SK-N-SH treated with all-trans-retinoic acid at 6 μM for 48 hours (cell line): ENCODE measurements around the gene CEP63.

Source experiments
- ARNTL ChIP-seq: fragments of 450-650 bp; formaldehyde crosslinking; IDR thresholded peaks from 2 replicates; pipeline ENCODE4 v1.5.0; 2020; ENCODE audit warnings: low read depth, mild to moderate bottlenecking, moderate library complexity, borderline replicate concordance
- ESRRG ChIP-seq: fragments of 250-450 bp; sonication (Bioruptor Pico); IDR thresholded peaks from 2 replicates; pipeline ENCODE4 v1.6.1; 2021; ENCODE audit warnings: mild to moderate bottlenecking
- SNAI2 ChIP-seq: fragments of 250-450 bp; sonication (Bioruptor Pico); IDR thresholded peaks from 2 replicates; pipeline ENCODE4 v1.5.0; 2020; ENCODE audit warnings: mild to moderate bottlenecking, moderate library complexity
- TCF4 ChIP-seq: fragments of 250-450 bp; sonication (Bioruptor Pico); IDR thresholded peaks from 2 replicates; pipeline ENCODE4 v1.8.0; 2021; ENCODE audit warnings: mild to moderate bottlenecking, moderate library complexity, borderline replicate concordance
- TF ChIP-seq, protein P1 (sequence below): fragments of 250-450 bp; sonication (Bioruptor Pico); IDR thresholded peaks from 2 replicates; pipeline ENCODE4 v1.5.1; 2020; ENCODE audit warnings: low read depth, mild to moderate bottlenecking, moderate library complexity
- TF ChIP-seq, protein P2 (sequence below): fragments of 250-450 bp; sonication (Bioruptor Pico); IDR thresholded peaks from 2 replicates; pipeline ENCODE4 v1.8.0; 2020; ENCODE audit warnings: mild to moderate bottlenecking, moderate library complexity, borderline replicate concordance
- TF ChIP-seq, protein P3 (sequence below): fragments of 250-450 bp; sonication (Bioruptor Pico); IDR thresholded peaks from 2 replicates; pipeline ENCODE4 v1.8.0; 2021; ENCODE audit warnings: low read depth, mild to moderate bottlenecking, moderate library complexity, borderline replicate concordance

DNA sequence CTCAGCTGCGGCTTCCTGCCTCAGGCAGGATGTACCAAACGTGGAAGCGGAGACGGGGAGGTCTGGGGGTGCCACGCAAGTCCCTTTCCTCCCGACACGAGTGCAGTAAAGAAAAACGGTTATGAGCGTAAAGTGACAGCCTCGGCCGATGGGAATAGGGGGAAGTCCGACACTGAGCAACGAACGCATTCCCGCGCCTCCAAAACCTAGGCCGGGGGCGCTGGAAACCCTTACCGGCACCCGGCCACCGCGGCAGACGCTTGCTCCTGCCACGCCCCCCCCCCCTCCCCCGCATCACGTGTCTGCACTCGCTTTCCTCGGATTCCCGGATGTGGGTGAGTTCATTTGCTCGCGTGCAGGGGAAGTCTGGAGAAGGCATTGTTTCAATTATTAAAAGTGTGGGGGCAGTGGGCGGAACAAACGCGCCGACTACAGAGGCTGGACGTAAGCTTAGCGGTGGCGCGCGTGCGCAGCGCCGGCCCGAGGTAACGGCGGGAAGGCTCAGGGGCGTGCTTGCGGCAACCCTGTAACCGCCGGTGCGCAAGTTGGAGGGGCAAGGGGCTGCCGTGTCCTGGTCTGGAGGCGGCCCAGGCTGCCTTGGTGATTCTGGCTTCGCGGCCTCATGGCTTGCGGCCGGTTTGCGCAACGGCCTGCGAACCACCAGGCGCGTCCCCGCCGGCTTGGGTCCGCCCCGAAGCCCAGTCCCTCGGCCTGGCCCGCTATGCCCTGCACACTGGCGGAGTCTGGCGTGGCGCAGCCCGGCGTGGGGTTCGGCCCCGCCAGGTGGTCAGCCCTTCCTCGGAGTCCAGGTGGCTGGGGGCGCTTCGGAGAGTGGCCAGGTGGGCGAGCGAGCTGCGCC, at the start of gene CEP63, which contains the start of gene ANAPC13:
- TF ChIP-seq, protein P1, sequence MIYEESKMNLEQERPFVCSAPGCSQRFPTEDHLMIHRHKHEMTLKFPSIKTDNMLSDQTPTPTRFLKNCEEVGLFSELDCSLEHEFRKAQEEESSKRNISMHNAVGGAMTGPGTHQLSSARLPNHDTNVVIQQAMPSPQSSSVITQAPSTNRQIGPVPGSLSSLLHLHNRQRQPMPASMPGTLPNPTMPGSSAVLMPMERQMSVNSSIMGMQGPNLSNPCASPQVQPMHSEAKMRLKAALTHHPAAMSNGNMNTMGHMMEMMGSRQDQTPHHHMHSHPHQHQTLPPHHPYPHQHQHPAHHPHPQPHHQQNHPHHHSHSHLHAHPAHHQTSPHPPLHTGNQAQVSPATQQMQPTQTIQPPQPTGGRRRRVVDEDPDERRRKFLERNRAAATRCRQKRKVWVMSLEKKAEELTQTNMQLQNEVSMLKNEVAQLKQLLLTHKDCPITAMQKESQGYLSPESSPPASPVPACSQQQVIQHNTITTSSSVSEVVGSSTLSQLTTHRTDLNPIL (CRISPR knock-in tag) = no peak
- peak; percentile 51; the same call in 1 of the 2 replicates for TF ChIP-seq ARNTL (CRISPR knock-in tag)
- TF ChIP-seq ESRRG = no peak
- TF ChIP-seq, protein P2, sequence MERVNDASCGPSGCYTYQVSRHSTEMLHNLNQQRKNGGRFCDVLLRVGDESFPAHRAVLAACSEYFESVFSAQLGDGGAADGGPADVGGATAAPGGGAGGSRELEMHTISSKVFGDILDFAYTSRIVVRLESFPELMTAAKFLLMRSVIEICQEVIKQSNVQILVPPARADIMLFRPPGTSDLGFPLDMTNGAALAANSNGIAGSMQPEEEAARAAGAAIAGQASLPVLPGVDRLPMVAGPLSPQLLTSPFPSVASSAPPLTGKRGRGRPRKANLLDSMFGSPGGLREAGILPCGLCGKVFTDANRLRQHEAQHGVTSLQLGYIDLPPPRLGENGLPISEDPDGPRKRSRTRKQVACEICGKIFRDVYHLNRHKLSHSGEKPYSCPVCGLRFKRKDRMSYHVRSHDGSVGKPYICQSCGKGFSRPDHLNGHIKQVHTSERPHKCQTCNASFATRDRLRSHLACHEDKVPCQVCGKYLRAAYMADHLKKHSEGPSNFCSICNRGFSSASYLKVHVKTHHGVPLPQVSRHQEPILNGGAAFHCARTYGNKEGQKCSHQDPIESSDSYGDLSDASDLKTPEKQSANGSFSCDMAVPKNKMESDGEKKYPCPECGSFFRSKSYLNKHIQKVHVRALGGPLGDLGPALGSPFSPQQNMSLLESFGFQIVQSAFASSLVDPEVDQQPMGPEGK (CRISPR knock-in tag) = no peak
- no peak for TF ChIP-seq TCF4 (CRISPR knock-in tag)
- TF ChIP-seq SNAI2 (CRISPR knock-in tag) = no peak
- TF ChIP-seq, protein P3, sequence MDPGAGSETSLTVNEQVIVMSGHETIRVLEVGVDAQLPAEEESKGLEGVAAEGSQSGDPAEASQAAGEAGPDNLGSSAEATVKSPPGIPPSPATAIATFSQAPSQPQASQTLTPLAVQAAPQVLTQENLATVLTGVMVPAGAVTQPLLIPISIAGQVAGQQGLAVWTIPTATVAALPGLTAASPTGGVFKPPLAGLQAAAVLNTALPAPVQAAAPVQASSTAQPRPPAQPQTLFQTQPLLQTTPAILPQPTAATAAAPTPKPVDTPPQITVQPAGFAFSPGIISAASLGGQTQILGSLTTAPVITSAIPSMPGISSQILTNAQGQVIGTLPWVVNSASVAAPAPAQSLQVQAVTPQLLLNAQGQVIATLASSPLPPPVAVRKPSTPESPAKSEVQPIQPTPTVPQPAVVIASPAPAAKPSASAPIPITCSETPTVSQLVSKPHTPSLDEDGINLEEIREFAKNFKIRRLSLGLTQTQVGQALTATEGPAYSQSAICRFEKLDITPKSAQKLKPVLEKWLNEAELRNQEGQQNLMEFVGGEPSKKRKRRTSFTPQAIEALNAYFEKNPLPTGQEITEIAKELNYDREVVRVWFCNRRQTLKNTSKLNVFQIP (CRISPR knock-in tag) = no peak
